OCI-LY1 (cell line): ENCODE data around the gene THRA.

Experiments
- CTCF ChIP-seq: fragments of 200-600 bp; sonication (generic), shearing (Covaris generic); IDR thresholded peaks from 2 replicates; pipeline ENCODE4 v1.5.1; 2017; ENCODE audit warnings: mild to moderate bottlenecking, antibody characterized with exemption, low read length, moderate library complexity, mixed read lengths
- EZH2 ChIP-seq: fragments of 200-600 bp; sonication (generic), shearing (Covaris generic); IDR thresholded peaks from 2 replicates; pipeline ENCODE4 v1.8.0; 2017; ENCODE audit warnings: borderline replicate concordance, mixed run types, mild to moderate bottlenecking, antibody characterized with exemption, low read length, moderate library complexity, mixed read lengths

GRCh38 chr17:40025991-40026815 is 36.6 kb upstream of the THRA start:
- TF ChIP-seq CTCF (no peak), EZH2 (no peak)
